Fibroblast of mammary gland (primary cell): ENCODE measurements around the gene TENM4.

Experiments
- DNase-seq: peaks from one replicate; pipeline ENCODE4 v3.0.0-alpha.2; 2010; ENCODE audit warnings: low read depth
- H3K4me3 ChIP-seq: 2 replicates; pipeline ENCODE4 v1.5.1; 2011; ENCODE audit warnings: low read depth, mild to moderate bottlenecking, low read length, moderate library complexity; ENCODE audit not compliant: control insufficient read depth
- CTCF ChIP-seq: conservative IDR thresholded peaks from 2 replicates; pipeline ENCODE4 v1.5.1; 2011; ENCODE audit warnings: low read depth, low read length, inconsistent platforms; ENCODE audit not compliant: control insufficient read depth, insufficient read depth

The TENM4 gene

GRCh38 chr11:79423736-79424135 is 17.1 kb downstream of the TENM4 start:
- no peak overlapping the region for H3K4me3 ChIP-seq
- no peak for DNase-seq
- TF ChIP-seq CTCF: no peak

GRCh38 chr11:79422866-79423265 is 18.0 kb downstream of the TENM4 start:
- no peak overlapping the region for H3K4me3 ChIP-seq
- TF ChIP-seq CTCF: no peak
- DNase-seq: no peak

GRCh38 chr11:79421820-79422219 is 19.0 kb downstream of the TENM4 start:
- H3K4me3 ChIP-seq: no peak overlapping the region
- DNase-seq: no peak
- no peak for TF ChIP-seq CTCF

GRCh38 chr11:79419120-79419519 is 21.7 kb downstream of the TENM4 start:
- H3K4me3 ChIP-seq: no peak overlapping the region
- DNase-seq: peak; percentile 93
- TF ChIP-seq CTCF: no peak

GRCh38 chr11:79418241-79418640 is 22.6 kb downstream of the TENM4 start:
- no peak for DNase-seq
- no peak for TF ChIP-seq CTCF
- no peak overlapping the region for H3K4me3 ChIP-seq

GRCh38 chr11:79417069-79417920 is 23.5 kb downstream of the TENM4 start:
- no peak for TF ChIP-seq CTCF
- no peak for DNase-seq
- H3K4me3 ChIP-seq: no peak overlapping the region
